ENCODE measurements around the gene SFXN4. TPM values are rescaled to one million over a fixed set of nuclear protein-coding genes. Genes with fewer than 3 reads are reported as not detected.

The SFXN4 gene
- total RNA-seq, 2 experiments from 2014 or later, result 27.8 to 46.4 TPM

- no peak for DNase-seq (ENCODE audit: low spot score)
- no peak overlapping the region for H2AFZ ChIP-seq (ENCODE audit: low read length)
- H3K9me3 ChIP-seq (ENCODE audit: low read length), result no peaks in the 10 kb centered on the region
- no peak for TF ChIP-seq CTCF (conservative IDR thresholded peaks at IDR 0.05; ENCODE audit: low read length)
- no peak for TF ChIP-seq EZH2phosphoT487 (IDR thresholded peaks at IDR 0.05; ENCODE audit: borderline replicate concordance, low read depth, low read length)
- POLR2A ChIA-PET, result interaction anchor here (1.2 kb wide), 1 partner anchor 91 kb away, joined by 3 read pairs; no protein-coding TSS in a partner anchor
- no peaks in the 10 kb centered on the region for H3K9me2 ChIP-seq (ENCODE audit: insufficient read depth, low read length)
- no peaks in the 10 kb centered on the region for H4K20me1 ChIP-seq (ENCODE audit: insufficient read depth, low read length)
- no peak overlapping the region for H3K27ac ChIP-seq (ENCODE audit: low read depth, low read length, poor library complexity, severe bottlenecking)
- H3K79me2 ChIP-seq (ENCODE audit: insufficient read depth, low read depth, low read length), result peaks cover 10% of the 10 kb centered on the region; the same call in 1 of the 2 replicates
- no peak overlapping the region for H3K4me3 ChIP-seq (ENCODE audit: low read depth, low read length, poor library complexity, severe bottlenecking)
- H3K36me3 ChIP-seq (ENCODE audit: insufficient read depth, low read length), result peaks cover 56% of the 10 kb centered on the region
- H3K4me2 ChIP-seq (ENCODE audit: low read length), result no peak overlapping the region
- CTCF ChIA-PET (ENCODE audit: unreplicated experiment), result no interaction called here
- H3K4me1 ChIP-seq (ENCODE audit: insufficient read depth, low read length, poor library complexity, severe bottlenecking), result peaks cover 26% of the 10 kb centered on the region
- BruUV-seq (replicated peaks), result no TSS peak
- intact Hi-C loops (cut with micrococcal nuclease; ENCODE audit: unreplicated experiment), result no loop called here
Measured at GRCh38 chr10:119167041-119167440, 1.5 kb upstream of the SFXN4 start.

- Histone ChIP-seq H3K36me3 (ENCODE audit: insufficient read depth, low read length) (peaks cover 56% of the 10 kb centered on the region), H3K79me2 (ENCODE audit: insufficient read depth, low read depth, low read length) (peaks cover 10% of the 10 kb centered on the region; the same call in 1 of the 2 replicates), H3K4me3 (ENCODE audit: low read depth, low read length, poor library complexity, severe bottlenecking) (no peak overlapping the region), H3K9me2 (ENCODE audit: insufficient read depth, low read length) (no peaks in the 10 kb centered on the region), H4K20me1 (ENCODE audit: insufficient read depth, low read length) (no peaks in the 10 kb centered on the region), H2AFZ (ENCODE audit: low read length) (no peak overlapping the region), H3K9me3 (ENCODE audit: low read length) (no peaks in the 10 kb centered on the region), H3K4me1 (ENCODE audit: insufficient read depth, low read length, poor library complexity, severe bottlenecking) (peaks cover 26% of the 10 kb centered on the region), H3K4me2 (ENCODE audit: low read length) (peak overlapping the region; percentile 94; the same call in 1 of the 2 replicates), H3K27ac (ENCODE audit: low read depth, low read length, poor library complexity, severe bottlenecking) (no peak overlapping the region)
- DNase-seq (ENCODE audit: low spot score), result no peak
- POLR2A ChIA-PET, result interaction anchor here (0.6 kb wide), 1 partner anchor 24 kb away, joined by 3 read pairs; no protein-coding TSS in a partner anchor
- intact Hi-C loops (cut with micrococcal nuclease; ENCODE audit: unreplicated experiment), result no loop called here
- TF ChIP-seq EZH2phosphoT487 (IDR thresholded peaks at IDR 0.05; ENCODE audit: borderline replicate concordance, low read depth, low read length) (no peak), CTCF (conservative IDR thresholded peaks at IDR 0.05; ENCODE audit: low read length) (no peak)
- BruUV-seq (replicated peaks), result no TSS peak
- CTCF ChIA-PET (ENCODE audit: unreplicated experiment), result no interaction called here
Measured at GRCh38 chr10:119166564-119166963, 1.1 kb upstream of the SFXN4 start.

- TF ChIP-seq CTCF (conservative IDR thresholded peaks at IDR 0.05; ENCODE audit: low read length) (no peak), EZH2phosphoT487 (IDR thresholded peaks at IDR 0.05; ENCODE audit: borderline replicate concordance, low read depth, low read length) (no peak)
- H3K36me3 ChIP-seq (ENCODE audit: insufficient read depth, low read length), result peaks cover 55% of the 10 kb centered on the region
- ChIA-PET CTCF (ENCODE audit: unreplicated experiment) (no interaction called here), POLR2A (interaction anchor here (0.6 kb wide), 2 partner anchors 24 to 107 kb away, joined by 3 read pairs; no protein-coding TSS in a partner anchor)
- BruUV-seq (replicated peaks), result no TSS peak
- no peaks in the 10 kb centered on the region for H3K9me3 ChIP-seq (ENCODE audit: low read length)
- H4K20me1 ChIP-seq (ENCODE audit: insufficient read depth, low read length), result no peaks in the 10 kb centered on the region
- peak overlapping the region; percentile 57 for H3K27ac ChIP-seq (ENCODE audit: low read depth, low read length, poor library complexity, severe bottlenecking)
- H3K79me2 ChIP-seq (ENCODE audit: insufficient read depth, low read depth, low read length), result peaks cover 10% of the 10 kb centered on the region; the same call in 1 of the 2 replicates
- peak overlapping the region; percentile 82 for H3K4me3 ChIP-seq (ENCODE audit: low read depth, low read length, poor library complexity, severe bottlenecking)
- peak overlapping the region; percentile 79 for H2AFZ ChIP-seq (ENCODE audit: low read length)
- H3K4me1 ChIP-seq (ENCODE audit: insufficient read depth, low read length, poor library complexity, severe bottlenecking), result peaks cover 26% of the 10 kb centered on the region
- H3K9me2 ChIP-seq (ENCODE audit: insufficient read depth, low read length), result no peaks in the 10 kb centered on the region
- H3K4me2 ChIP-seq (ENCODE audit: low read length), result peak overlapping the region; percentile 94
- DNase-seq (ENCODE audit: low spot score), result no peak
- intact Hi-C loops (cut with micrococcal nuclease; ENCODE audit: unreplicated experiment), result no loop called here
Measured at GRCh38 chr10:119166118-119166500, 595 bp upstream of the SFXN4 start.

All from OCI-LY7 (cell line).